HG03095 (cell line): Measurements from ENCODE around the gene SH3YL1.
"Not testable (repeated sequence)": the region's sequence is repeated elsewhere in the genome, so short reads cannot be mapped to it uniquely, and the experiment has no call there.

Source experiments
- ATAC-seq: cut with Tn5 transposase; IDR thresholded peaks from one replicate; pipeline ENCODE4 v1.9.1; 2021; ENCODE audit warnings: moderate library complexity; ENCODE audit not compliant: unreplicated experiment

The SH3YL1 gene

GRCh38 chr2:184695-185094 is 79.1 kb downstream of the SH3YL1 start:
- no peak for ATAC-seq

DNA sequence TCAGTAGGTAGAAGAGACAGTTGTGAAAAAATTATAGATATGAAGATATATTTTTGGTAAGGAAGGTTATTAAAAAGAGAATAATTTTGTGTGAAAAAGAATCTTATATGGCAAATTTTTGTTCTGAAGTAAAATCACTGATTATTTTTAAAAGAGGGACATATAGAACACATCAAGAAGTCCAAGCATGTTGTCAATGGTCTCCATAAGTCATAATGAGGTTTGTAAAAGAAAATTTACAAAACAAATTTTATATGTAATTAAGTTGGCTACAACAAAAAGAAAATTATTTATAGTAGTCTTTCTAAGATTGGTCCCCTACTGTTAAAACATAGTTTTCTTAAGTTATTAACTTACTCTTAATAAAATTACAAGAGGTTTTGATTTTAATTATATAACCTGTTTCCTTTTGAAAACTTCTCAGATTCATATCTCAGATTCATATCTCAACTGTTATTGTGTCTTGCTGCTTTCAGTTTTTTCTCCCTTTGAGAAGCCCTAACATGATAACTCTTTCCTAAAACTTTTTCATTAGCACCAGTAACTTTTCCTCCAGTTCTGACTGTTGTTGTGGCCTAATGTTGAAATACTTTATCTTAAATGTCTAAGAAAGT is 81.2 kb downstream of the SH3YL1 start:
- no peak for ATAC-seq

DNA sequence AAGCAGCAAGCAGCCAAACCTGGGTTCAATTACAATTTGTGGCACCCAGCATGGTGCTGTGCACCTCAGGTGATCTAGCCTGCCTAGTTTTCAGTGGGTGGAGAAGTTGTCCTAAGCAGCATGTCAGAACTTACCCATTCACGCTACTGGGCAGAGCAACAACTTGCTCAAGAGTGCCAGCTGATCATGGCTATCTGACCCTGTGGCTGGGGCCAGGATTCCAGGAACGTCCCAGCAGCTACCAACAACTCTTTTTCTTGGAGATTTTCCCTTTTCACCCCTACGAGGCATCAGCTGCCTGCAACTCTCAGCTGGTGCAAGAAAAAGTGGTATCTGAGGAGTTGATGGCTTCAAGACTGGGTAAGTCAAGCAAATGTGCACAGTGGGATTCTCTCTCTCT is 83.5 kb downstream of the SH3YL1 start:
- no peak for ATAC-seq

DNA sequence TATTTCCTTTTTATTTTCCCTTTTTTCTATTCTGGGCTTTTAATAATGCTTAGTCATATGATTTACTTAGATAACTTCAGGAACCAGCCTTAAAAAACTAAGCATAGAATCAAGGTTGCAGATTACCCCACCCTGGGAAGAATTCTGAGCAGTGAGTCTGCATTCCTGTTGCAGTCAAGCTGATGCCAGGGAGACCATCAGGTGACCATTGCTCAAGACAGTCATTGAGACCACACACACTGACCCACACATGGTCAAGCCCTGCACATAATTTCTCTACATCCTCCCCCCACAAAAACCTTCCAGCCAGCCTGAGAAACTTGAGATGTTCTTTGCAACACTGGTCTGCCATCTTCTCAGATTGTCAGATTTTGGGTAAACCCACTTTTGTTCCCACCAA is 83.9 kb downstream of the SH3YL1 start:
- ATAC-seq, result no peak

- ATAC-seq, result no peak
Measured at GRCh38 chr2:177733-178132, 86.1 kb downstream of the SH3YL1 start.

GRCh38 chr2:176917-177316 is 86.9 kb downstream of the SH3YL1 start:
- no peak for ATAC-seq

DNA sequence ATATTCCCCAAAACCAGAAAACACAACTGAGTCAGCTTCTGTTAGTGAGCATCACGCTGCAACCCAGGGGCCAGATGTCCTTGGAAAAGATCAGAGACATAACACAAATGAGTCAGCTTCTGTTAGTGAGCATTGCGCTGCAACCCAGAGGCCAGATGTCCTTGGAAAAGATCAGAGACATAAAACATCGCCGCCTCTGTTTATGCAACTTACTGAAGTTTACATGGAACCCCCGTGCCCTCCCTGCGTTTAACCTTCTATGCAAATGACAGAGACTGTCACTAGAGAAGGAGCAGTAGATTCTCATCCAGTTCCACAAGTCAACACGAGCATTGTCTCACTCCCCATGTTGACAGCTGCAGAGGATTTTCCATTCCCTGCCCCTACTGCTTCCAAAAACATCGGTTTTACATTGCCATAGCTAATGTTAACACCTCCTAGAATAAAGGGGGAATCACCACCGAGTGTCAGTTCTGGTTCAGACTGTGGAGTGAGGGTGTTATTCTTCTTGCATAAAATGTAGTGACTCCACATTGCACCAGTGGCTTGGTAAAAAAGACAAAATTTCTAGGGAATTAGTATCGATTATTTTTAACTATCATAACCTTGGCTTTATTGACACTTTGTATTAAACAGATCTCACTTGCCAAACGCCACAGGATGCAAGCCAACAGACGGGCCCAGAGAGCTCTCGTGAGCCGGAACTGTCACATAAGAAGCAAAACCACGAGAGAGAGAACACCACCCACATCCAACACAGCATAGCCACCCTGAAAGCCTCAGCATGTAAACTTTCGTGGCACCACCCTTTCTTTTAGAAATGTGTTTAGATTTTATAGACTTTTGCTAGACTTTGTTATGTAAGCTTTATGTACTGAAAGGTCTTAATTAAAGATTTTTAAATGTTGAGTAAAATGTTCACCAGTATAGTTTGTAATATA is 87.7 kb downstream of the SH3YL1 start:
- ATAC-seq, result no peak

DNA sequence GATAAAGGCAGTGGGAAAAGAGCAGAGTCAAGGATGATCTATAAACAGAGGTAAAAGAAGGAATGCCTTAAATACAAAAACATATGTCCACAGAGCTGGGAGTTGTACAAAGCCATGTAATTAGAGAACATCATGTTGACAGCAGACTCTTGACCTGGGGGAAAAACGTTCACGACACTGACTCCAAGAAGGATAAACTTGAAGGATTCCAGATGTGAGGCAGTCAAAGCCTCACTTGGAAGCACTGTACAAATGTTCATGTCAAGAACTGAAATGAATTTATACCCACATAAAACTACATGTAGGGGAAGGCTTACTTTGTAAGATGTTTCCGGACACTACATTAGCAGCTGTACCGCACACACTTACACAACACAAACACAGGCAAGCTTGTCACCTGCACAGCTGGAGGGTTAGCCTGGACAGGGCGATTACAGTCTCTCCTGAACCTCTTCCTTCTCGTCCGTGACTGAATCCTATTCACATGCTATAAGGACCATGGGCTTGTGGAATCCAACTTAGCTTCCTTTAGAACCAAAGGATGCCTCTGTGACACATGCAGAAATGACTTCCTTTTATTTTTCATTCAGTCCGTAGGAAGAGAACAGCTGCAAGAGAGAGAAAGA is 88.6 kb downstream of the SH3YL1 start:
- ATAC-seq, result no peak

- ATAC-seq, result not testable (repeated sequence)
Measured at GRCh38 chr2:172120-172519, 91.7 kb downstream of the SH3YL1 start.

DNA sequence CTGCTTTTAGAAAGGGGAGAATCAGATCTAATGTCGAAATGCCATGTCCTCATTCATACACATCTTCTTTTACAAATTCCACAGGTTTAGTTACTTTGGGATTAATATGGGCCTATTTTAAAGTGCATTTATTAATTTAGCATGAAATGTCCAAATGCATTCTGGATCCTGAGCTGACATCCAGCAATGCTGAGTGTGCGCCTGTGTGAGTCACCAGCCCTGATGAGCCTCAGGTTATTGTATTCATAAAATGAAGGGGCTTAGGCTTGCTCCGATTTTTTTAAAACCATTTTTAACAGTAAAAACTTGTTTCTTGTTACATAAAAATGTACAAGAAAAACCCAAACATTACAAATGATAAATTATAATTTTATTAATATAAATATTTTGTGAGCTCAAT is 94.1 kb downstream of the SH3YL1 start:
- no peak for ATAC-seq
